Ovary (tissue), 3 donors: ENCODE measurements around the gene RAPGEF2.

ENCODE experiments used
- EP300 ChIP-seq: sonication (generic); formaldehyde crosslinking; IDR thresholded peaks from one replicate; pipeline ENCODE4 v1.6.1; 2017; ENCODE audit warnings: antibody characterized with exemption
- POLR2A ChIP-seq: fragments of 450-650 bp; IDR thresholded peaks from one replicate; pipeline ENCODE4 v1.6.1; 2017; ENCODE audit warnings: antibody characterized with exemption, mild to moderate bottlenecking, moderate library complexity
- TF ChIP-seq, protein P1 (sequence below), 3 donors: fragments of 450-650 bp in 2 of 3; fragments of 200-600 bp in 1 of 3; IDR thresholded peaks; one replicate each; pipeline versions ENCODE4 v1.5.1 to v1.8.0; 2016 to 2022; ENCODE audit warnings: antibody characterized with exemption in 3 of 3, mild to moderate bottlenecking in 1 of 3
- donor health status: DM: no; HTN: no; CAD: no.

DNA sequence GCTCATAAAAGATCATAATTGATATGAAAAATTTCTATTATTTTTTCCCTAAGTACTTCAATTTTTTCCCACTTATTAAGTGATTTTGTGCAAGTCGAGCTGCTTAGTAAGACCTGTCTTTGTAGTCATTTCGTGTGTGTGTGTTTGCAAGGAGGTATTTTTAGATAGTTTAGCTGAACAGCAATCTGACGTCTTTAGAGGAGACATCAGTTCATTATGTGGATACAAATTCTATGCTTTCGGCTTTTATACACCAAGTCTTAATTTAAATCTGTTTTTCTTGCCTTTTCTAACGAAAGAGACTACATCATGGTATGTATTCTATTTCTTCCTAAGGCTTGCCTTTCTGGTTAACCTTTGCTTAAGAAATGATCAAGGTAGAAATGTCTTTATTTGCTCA lies 179.4 kb downstream of the RAPGEF2 start:
- TF ChIP-seq, protein P1, sequence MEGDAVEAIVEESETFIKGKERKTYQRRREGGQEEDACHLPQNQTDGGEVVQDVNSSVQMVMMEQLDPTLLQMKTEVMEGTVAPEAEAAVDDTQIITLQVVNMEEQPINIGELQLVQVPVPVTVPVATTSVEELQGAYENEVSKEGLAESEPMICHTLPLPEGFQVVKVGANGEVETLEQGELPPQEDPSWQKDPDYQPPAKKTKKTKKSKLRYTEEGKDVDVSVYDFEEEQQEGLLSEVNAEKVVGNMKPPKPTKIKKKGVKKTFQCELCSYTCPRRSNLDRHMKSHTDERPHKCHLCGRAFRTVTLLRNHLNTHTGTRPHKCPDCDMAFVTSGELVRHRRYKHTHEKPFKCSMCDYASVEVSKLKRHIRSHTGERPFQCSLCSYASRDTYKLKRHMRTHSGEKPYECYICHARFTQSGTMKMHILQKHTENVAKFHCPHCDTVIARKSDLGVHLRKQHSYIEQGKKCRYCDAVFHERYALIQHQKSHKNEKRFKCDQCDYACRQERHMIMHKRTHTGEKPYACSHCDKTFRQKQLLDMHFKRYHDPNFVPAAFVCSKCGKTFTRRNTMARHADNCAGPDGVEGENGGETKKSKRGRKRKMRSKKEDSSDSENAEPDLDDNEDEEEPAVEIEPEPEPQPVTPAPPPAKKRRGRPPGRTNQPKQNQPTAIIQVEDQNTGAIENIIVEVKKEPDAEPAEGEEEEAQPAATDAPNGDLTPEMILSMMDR (IDR thresholded peaks at IDR 0.05): no peak
- no peak for TF ChIP-seq POLR2A
- TF ChIP-seq EP300: no peak
